Measurements from ENCODE around the gene SPECC1.

- TF ChIP-seq ZNF274 (IDR thresholded peaks at IDR 0.05; ENCODE audit: low read depth, low read length) (no peak), YY1 (IDR thresholded peaks at IDR 0.05; ENCODE audit: insufficient read depth, insufficient read length) (no peak)
Observed at GRCh38 chr17:20234276-20234675, 225.1 kb downstream of the SPECC1 start.

Measured in NT2/D1 (cell line).